SH-SY5Y (cell line): ENCODE data around the gene INSYN1.

Source experiments
- GATA2 ChIP-seq: IDR thresholded peaks from 2 replicates; pipeline ENCODE4 v1.6.1; 2011; ENCODE audit warnings: mild to moderate bottlenecking, low read depth, low read length
- GATA3 ChIP-seq: IDR thresholded peaks from 2 replicates; pipeline ENCODE4 v1.6.1; 2011; ENCODE audit warnings: low read depth, mild to moderate bottlenecking, low read length, moderate library complexity

DNA sequence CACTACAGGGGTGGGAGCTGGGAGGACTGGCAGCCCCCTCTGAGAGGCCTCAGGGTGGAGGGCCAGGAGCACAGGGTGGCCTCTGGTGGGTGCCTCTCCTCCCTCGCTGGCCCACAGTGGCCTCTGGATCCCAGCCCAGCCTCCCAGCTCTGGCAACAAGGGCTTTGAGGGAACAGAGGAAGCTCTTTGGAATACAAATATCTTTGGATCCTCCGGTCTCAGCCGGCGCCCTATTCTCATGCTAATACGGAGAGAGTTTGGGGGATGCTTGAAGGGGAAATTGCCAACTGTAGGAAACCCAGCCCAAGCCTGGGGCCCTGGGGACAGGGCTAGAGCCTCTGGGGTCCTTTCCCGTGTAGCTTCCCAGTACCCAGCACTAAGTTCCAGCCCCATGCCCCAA, 33.4 kb upstream of the INSYN1 start:
- TF ChIP-seq GATA2 (no peak), GATA3 (no peak)
